ENCODE data around the gene CCL23. TPM values are rescaled to one million over a fixed set of nuclear protein-coding genes. Genes with fewer than 3 reads are reported as not detected.
"Not testable (repeated sequence)": the region's sequence is repeated elsewhere in the genome, so short reads cannot be mapped to it uniquely, and the experiment has no call there.

Gene CCL23
- total RNA-seq, 1 donor from 2014 or later = 26.5 TPM

- ATAC-seq (no peak), DNase-seq (no peak)
- no peaks in the 10 kb centered on the region for H3K9me3 ChIP-seq
- no peak overlapping the region for H3K4me3 ChIP-seq
- H3K27ac ChIP-seq = no peak overlapping the region
- intact Hi-C loops (cut with DNase I) = no loop called here
- H3K27me3 ChIP-seq = no peaks in the 10 kb centered on the region
- no peaks in the 10 kb centered on the region for H3K36me3 ChIP-seq
- no peaks in the 10 kb centered on the region for H3K4me1 ChIP-seq
- TF ChIP-seq CTCF (IDR thresholded peaks at IDR 0.05) = no peak
These were observed 1.2 kb downstream of the CCL23 start for GRCh38 chr17:36016555-36016954.

GRCh38 chr17:36015895-36016294 lies 1.9 kb downstream of the CCL23 start:
- H3K4me3 ChIP-seq; ATAC-seq; H3K27ac ChIP-seq; H3K9me3 ChIP-seq; H3K36me3 ChIP-seq; intact Hi-C loops (cut with DNase I); H3K27me3 ChIP-seq; DNase-seq; H3K4me1 ChIP-seq: not testable (repeated sequence)

GRCh38 chr17:36014946-36015345 lies 2.8 kb downstream of the CCL23 start:
- Histone ChIP-seq H3K27me3 (no peaks in the 10 kb centered on the region), H3K27ac (no peak overlapping the region), H3K4me1 (no peaks in the 10 kb centered on the region), H3K4me3 (no peak overlapping the region), H3K36me3 (no peaks in the 10 kb centered on the region), H3K9me3 (no peaks in the 10 kb centered on the region)
- no peak for TF ChIP-seq CTCF (IDR thresholded peaks at IDR 0.05)
- no peak for DNase-seq
- no peak for ATAC-seq
- intact Hi-C loops (cut with DNase I) = no loop called here

- no peaks in the 10 kb centered on the region for H3K27me3 ChIP-seq
- no peak for TF ChIP-seq CTCF (IDR thresholded peaks at IDR 0.05)
- no peaks in the 10 kb centered on the region for H3K9me3 ChIP-seq
- no peak overlapping the region for H3K27ac ChIP-seq
- DNase-seq (no peak), ATAC-seq (no peak)
- intact Hi-C loops (cut with DNase I) = no loop called here
- no peaks in the 10 kb centered on the region for H3K36me3 ChIP-seq
- no peaks in the 10 kb centered on the region for H3K4me1 ChIP-seq
- no peak overlapping the region for H3K4me3 ChIP-seq
These were observed 6.6 kb downstream of the CCL23 start for GRCh38 chr17:36011201-36011600.

GRCh38 chr17:36008998-36009665 lies 8.6 kb downstream of the CCL23 start:
- no peak overlapping the region for H3K4me3 ChIP-seq
- no peaks in the 10 kb centered on the region for H3K27me3 ChIP-seq
- no peaks in the 10 kb centered on the region for H3K36me3 ChIP-seq
- intact Hi-C loops (cut with DNase I) = no loop called here
- no peak overlapping the region for H3K27ac ChIP-seq
- DNase-seq = no peak
- H3K4me1 ChIP-seq = no peaks in the 10 kb centered on the region
- H3K9me3 ChIP-seq = no peaks in the 10 kb centered on the region
- ATAC-seq = peak; percentile 25
- TF ChIP-seq CTCF (IDR thresholded peaks at IDR 0.05) = peak; percentile 25

GRCh38 chr17:36004594-36005108 lies 13.1 kb downstream of the CCL23 start:
- intact Hi-C loops (cut with DNase I) = no loop called here
- ATAC-seq (no peak), DNase-seq (no peak)
- Histone ChIP-seq H3K9me3 (no peaks in the 10 kb centered on the region), H3K27me3 (no peaks in the 10 kb centered on the region), H3K27ac (no peak overlapping the region), H3K4me3 (no peak overlapping the region), H3K36me3 (no peaks in the 10 kb centered on the region), H3K4me1 (no peaks in the 10 kb centered on the region)
- TF ChIP-seq CTCF (IDR thresholded peaks at IDR 0.05) = no peak

Data from upper lobe of right lung (tissue), 1 donor.